ENCODE data around the gene SPINDOC. TPM values are rescaled to one million over a fixed set of nuclear protein-coding genes. Genes with fewer than 3 reads are reported as not detected.

Gene SPINDOC
- total and polyA plus RNA-seq, 4 donors, result 0.42 to 3.8 (median 2.9) TPM

- Histone ChIP-seq H3K4me3 (ENCODE audit: low read depth in 1 of 3, low read length in 3 of 3) (peak overlapping the region in 2 of 3 donors; percentile 43 to 97), H3K9me3 (ENCODE audit: control insufficient read depth in 4 of 4, low read length in 3 of 4) (no peaks in the 10 kb centered on the region), H3K27ac (ENCODE audit: low read depth in 1 of 2, low read length in 2 of 2) (peak overlapping the region; percentile 20 to 27), H3K9ac (ENCODE audit: low read depth in 1 of 2, low read length in 2 of 2) (no peak overlapping the region), H3K27me3 (ENCODE audit: control insufficient read depth in 4 of 4, insufficient read depth in 4 of 4, low read length in 3 of 4) (no peaks in the 10 kb centered on the region), H3K36me3 (ENCODE audit: control insufficient read depth in 4 of 4, insufficient read depth in 3 of 4, low read depth in 1 of 4, low read length in 3 of 4) (no peaks in the 10 kb centered on the region), H3K4me1 (ENCODE audit: control insufficient read depth in 4 of 4, insufficient read depth in 4 of 4, low read length in 3 of 4) (peaks cover 15 to 40% (median 30%) of the 10 kb centered on the region in 4 donors)
- TF ChIP-seq NR2F2 (IDR thresholded peaks at IDR 0.05), result no peak
- TF ChIP-seq SP1 (IDR thresholded peaks at IDR 0.05), result no peak
- TF ChIP-seq FOXA1 (IDR thresholded peaks at IDR 0.05), result no peak
- TF ChIP-seq YY1 (IDR thresholded peaks at IDR 0.05), result no peak
- TF ChIP-seq MAX (IDR thresholded peaks at IDR 0.05), result no peak
- TF ChIP-seq ATF3 (IDR thresholded peaks at IDR 0.05), result no peak
- no peak for TF ChIP-seq ZBTB33 (IDR thresholded peaks at IDR 0.05)
- no peak for TF ChIP-seq CTCF (IDR thresholded peaks at IDR 0.05; ENCODE audit: low read depth, low read length, missing input control)
- no peak for TF ChIP-seq HNF4A (conservative IDR thresholded peaks at IDR 0.05)
- no peak for TF ChIP-seq REST (IDR thresholded peaks at IDR 0.05)
- no peak for TF ChIP-seq EGR1 (IDR thresholded peaks at IDR 0.05; ENCODE audit: low read depth in 2 of 2)
- TF ChIP-seq RXRA (IDR thresholded peaks at IDR 0.05), result no peak
- no peak for TF ChIP-seq FOXA2 (IDR thresholded peaks at IDR 0.05)
- TF ChIP-seq GABPA (IDR thresholded peaks at IDR 0.05 in 1 of 2, conservative IDR thresholded peaks at IDR 0.05 in 1 of 2), result no peak
- peak; percentile 36 for DNase-seq (ENCODE audit: low spot score)
- 35% methylated on average over 35 of the region's 35 CpGs for WGBS
These were observed 43.4 kb upstream of the SPINDOC start for GRCh38 chr11:63769714-63770455.

- no peaks in the 10 kb centered on the region for H3K9me3 ChIP-seq (ENCODE audit: control insufficient read depth in 4 of 4, low read length in 3 of 4)
- H3K27me3 ChIP-seq (ENCODE audit: control insufficient read depth in 4 of 4, insufficient read depth in 4 of 4, low read length in 3 of 4), result no peaks in the 10 kb centered on the region
- H3K9ac ChIP-seq (ENCODE audit: low read depth in 1 of 2, low read length in 2 of 2), result no peak overlapping the region
- H3K36me3 ChIP-seq (ENCODE audit: control insufficient read depth in 4 of 4, insufficient read depth in 3 of 4, low read depth in 1 of 4, low read length in 3 of 4), result no peaks in the 10 kb centered on the region
- WGBS, result 90% methylated on average over 7 of the region's 7 CpGs
- no peak overlapping the region for H3K27ac ChIP-seq (ENCODE audit: low read depth in 1 of 2, low read length in 2 of 2)
- peaks cover 12 to 31% (median 24%) of the 10 kb centered on the region in 4 donors for H3K4me1 ChIP-seq (ENCODE audit: control insufficient read depth in 4 of 4, insufficient read depth in 4 of 4, low read length in 3 of 4)
- no peak for DNase-seq (ENCODE audit: low spot score)
- H3K4me3 ChIP-seq (ENCODE audit: low read depth in 1 of 3, low read length in 3 of 3), result no peak overlapping the region
- TF ChIP-seq FOXA2 (IDR thresholded peaks at IDR 0.05) (no peak), RXRA (IDR thresholded peaks at IDR 0.05) (no peak), EGR1 (IDR thresholded peaks at IDR 0.05; ENCODE audit: low read depth in 2 of 2) (no peak), CTCF (IDR thresholded peaks at IDR 0.05; ENCODE audit: low read depth, low read length, missing input control) (no peak), FOXA1 (IDR thresholded peaks at IDR 0.05) (no peak), RAD21 (IDR thresholded peaks at IDR 0.05) (no peak), SP1 (IDR thresholded peaks at IDR 0.05) (no peak), HNF4A (conservative IDR thresholded peaks at IDR 0.05) (no peak), NR2F2 (IDR thresholded peaks at IDR 0.05) (no peak), ATF3 (IDR thresholded peaks at IDR 0.05) (no peak), MAX (IDR thresholded peaks at IDR 0.05) (no peak)
These were observed 42.5 kb upstream of the SPINDOC start for GRCh38 chr11:63770763-63771162.

Measured in liver (tissue), 9 donors.